ENCODE data around the gene OPN1MW.
A peak's percentile ranks its signal among the peaks of the same experiment; 100 is the strongest.
"Not testable (repeated sequence)": the region's sequence is repeated elsewhere in the genome, so short reads cannot be mapped to it uniquely, and the experiment has no call there.

OPN1MW gene

GRCh38 chrX:154182296-154182695 lies at the start of gene OPN1MW:
OPN1MW (plus strand) TSS chrX:154182596; CDS start chrX:154182678, 82 bp downstream.
- TF ChIP-seq FOXM1 (IDR thresholded peaks at IDR 0.05; ENCODE audit: borderline replicate concordance, low read depth); USF1 (IDR thresholded peaks at IDR 0.05); TEAD4 (IDR thresholded peaks at IDR 0.05): not testable (repeated sequence)

GRCh38 chrX:154135458-154136229 lies 46.8 kb upstream of the OPN1MW start:
- TF ChIP-seq TEAD4 (IDR thresholded peaks at IDR 0.05) (no peak), MAX (IDR thresholded peaks at IDR 0.05) (no peak), REST (IDR thresholded peaks at IDR 0.05; ENCODE audit: low read depth) (no peak), CREB1 (IDR thresholded peaks at IDR 0.05; ENCODE audit: low read depth) (no peak), EP300 (IDR thresholded peaks at IDR 0.05; ENCODE audit: borderline replicate concordance) (no peak), NFIC (IDR thresholded peaks at IDR 0.05) (no peak), CEBPB (IDR thresholded peaks at IDR 0.05) (no peak), USF1 (IDR thresholded peaks at IDR 0.05) (no peak), RAD21 (IDR thresholded peaks at IDR 0.05; ENCODE audit: low read depth) (no peak), EGR1 (IDR thresholded peaks at IDR 0.05) (no peak)

GRCh38 chrX:154136627-154137161 lies 45.7 kb upstream of the OPN1MW start:
- TF ChIP-seq RAD21 (IDR thresholded peaks at IDR 0.05; ENCODE audit: low read depth) (peak; percentile 53; the same call in 1 of the 2 replicates), YY1 (IDR thresholded peaks at IDR 0.05; ENCODE audit: low read depth) (no peak), ZBTB7A (IDR thresholded peaks at IDR 0.05; ENCODE audit: low read depth) (peak; percentile 43; the same call in 1 of the 2 replicates)

GRCh38 chrX:154138857-154139256 lies 43.5 kb upstream of the OPN1MW start:
- TF ChIP-seq NFIC (IDR thresholded peaks at IDR 0.05) (no peak), RAD21 (IDR thresholded peaks at IDR 0.05; ENCODE audit: low read depth) (no peak), ZBTB7A (IDR thresholded peaks at IDR 0.05; ENCODE audit: low read depth) (no peak), FOXM1 (IDR thresholded peaks at IDR 0.05; ENCODE audit: borderline replicate concordance, low read depth) (no peak), REST (IDR thresholded peaks at IDR 0.05; ENCODE audit: low read depth) (no peak), EP300 (IDR thresholded peaks at IDR 0.05; ENCODE audit: borderline replicate concordance) (no peak), TEAD4 (IDR thresholded peaks at IDR 0.05) (no peak), MAX (IDR thresholded peaks at IDR 0.05) (no peak), CEBPB (IDR thresholded peaks at IDR 0.05) (no peak)

GRCh38 chrX:154140206-154140605 lies 42.2 kb upstream of the OPN1MW start:
- TF ChIP-seq YY1 (IDR thresholded peaks at IDR 0.05; ENCODE audit: low read depth): no peak
- no peak for TF ChIP-seq TCF12 (IDR thresholded peaks at IDR 0.05; ENCODE audit: low read depth)
- TF ChIP-seq MAX (IDR thresholded peaks at IDR 0.05): no peak
- TF ChIP-seq TAF1 (IDR thresholded peaks at IDR 0.05; ENCODE audit: low read depth): no peak
- TF ChIP-seq RAD21 (IDR thresholded peaks at IDR 0.05; ENCODE audit: low read depth): no peak
- TF ChIP-seq EGR1 (IDR thresholded peaks at IDR 0.05): no peak
- TF ChIP-seq REST (IDR thresholded peaks at IDR 0.05; ENCODE audit: low read depth): no peak
- no peak for TF ChIP-seq FOXM1 (IDR thresholded peaks at IDR 0.05; ENCODE audit: borderline replicate concordance, low read depth)
- TF ChIP-seq CEBPB (IDR thresholded peaks at IDR 0.05): no peak
- TF ChIP-seq TEAD4 (IDR thresholded peaks at IDR 0.05): no peak

Measured in Ishikawa (cell line).